SK-N-SH treated with all-trans-retinoic acid at 6 μM for 48 hours (cell line): Measurements from ENCODE around the gene GTF2A2.

ENCODE experiments used
- ATAC-seq: fragments of 200-7000 bp; cut with Tn5 transposase; 3 replicates; pipeline ENCODE4 v1.9.1; 2020; ENCODE audit warnings: mild to moderate bottlenecking, moderate library complexity
- ARNTL ChIP-seq: fragments of 450-650 bp; formaldehyde crosslinking; IDR thresholded peaks from 2 replicates; pipeline ENCODE4 v1.5.0; 2020; ENCODE audit warnings: low read depth, mild to moderate bottlenecking, moderate library complexity, borderline replicate concordance
- BACH2 ChIP-seq: fragments of 250-450 bp; sonication (Bioruptor Pico); IDR thresholded peaks from 2 replicates; pipeline ENCODE4 v1.9.0; 2021; ENCODE audit warnings: mild to moderate bottlenecking, borderline replicate concordance
- CREB5 ChIP-seq: fragments of 250-450 bp; sonication (Bioruptor Pico); IDR thresholded peaks from 2 replicates; pipeline ENCODE4 v1.5.1; 2020; ENCODE audit warnings: low read depth, mild to moderate bottlenecking, moderate library complexity
- CSDC2 ChIP-seq: fragments of 250-450 bp; sonication (Bioruptor Pico); IDR thresholded peaks from 2 replicates; pipeline ENCODE4 v1.5.0; 2020; ENCODE audit warnings: mild to moderate bottlenecking, moderate library complexity
- CSRNP3 ChIP-seq: fragments of 250-450 bp; sonication (Bioruptor Pico); IDR thresholded peaks from 2 replicates; pipeline ENCODE4 v1.5.1; 2021; ENCODE audit warnings: mild to moderate bottlenecking, moderate library complexity
- ESRRG ChIP-seq: fragments of 250-450 bp; sonication (Bioruptor Pico); IDR thresholded peaks from 2 replicates; pipeline ENCODE4 v1.6.1; 2021; ENCODE audit warnings: mild to moderate bottlenecking
- GLIS3 ChIP-seq: fragments of 250-450 bp; sonication (Bioruptor Pico); IDR thresholded peaks from 2 replicates; pipeline ENCODE4 v1.5.0; 2020; ENCODE audit warnings: mild to moderate bottlenecking, moderate library complexity
- OSR1 ChIP-seq: fragments of 250-450 bp; sonication (Bioruptor Pico); IDR thresholded peaks from 2 replicates; pipeline ENCODE4 v1.8.0; 2022; ENCODE audit warnings: moderate library complexity, mild to moderate bottlenecking, inconsistent platforms
- PPARA ChIP-seq: fragments of 250-450 bp; sonication (Bioruptor Pico); IDR thresholded peaks from 2 replicates; pipeline ENCODE4 v1.5.0; 2020; ENCODE audit warnings: mild to moderate bottlenecking, borderline replicate concordance
- RARB ChIP-seq: fragments of 250-450 bp; sonication (Bioruptor Pico); IDR thresholded peaks from 2 replicates; pipeline ENCODE4 v1.8.0; 2021; ENCODE audit warnings: mild to moderate bottlenecking, moderate library complexity
- SNAI2 ChIP-seq: fragments of 250-450 bp; sonication (Bioruptor Pico); IDR thresholded peaks from 2 replicates; pipeline ENCODE4 v1.5.0; 2020; ENCODE audit warnings: mild to moderate bottlenecking, moderate library complexity
- TCF4 ChIP-seq: fragments of 250-450 bp; sonication (Bioruptor Pico); IDR thresholded peaks from 2 replicates; pipeline ENCODE4 v1.8.0; 2021; ENCODE audit warnings: mild to moderate bottlenecking, moderate library complexity, borderline replicate concordance
- TOX ChIP-seq: fragments of 250-450 bp; sonication (Bioruptor Pico); IDR thresholded peaks from 2 replicates; pipeline ENCODE4 v1.8.0; 2021; ENCODE audit warnings: mild to moderate bottlenecking, moderate library complexity, borderline replicate concordance
- ZC3H10 ChIP-seq: fragments of 250-450 bp; sonication (Bioruptor Pico); IDR thresholded peaks from 2 replicates; pipeline ENCODE4 v1.5.1; 2021; ENCODE audit warnings: mild to moderate bottlenecking, moderate library complexity
- ZFP3 ChIP-seq: fragments of 250-450 bp; sonication (Bioruptor Pico); IDR thresholded peaks from 2 replicates; pipeline ENCODE4 v1.5.0; 2020; ENCODE audit warnings: mild to moderate bottlenecking, moderate library complexity
- ZFP30 ChIP-seq: fragments of 450-650 bp; formaldehyde crosslinking; IDR thresholded peaks from 2 replicates; pipeline ENCODE4 v1.5.0; 2022; ENCODE audit warnings: mild to moderate bottlenecking, moderate library complexity
- ZNF565 ChIP-seq: fragments of 450-650 bp; formaldehyde crosslinking; conservative IDR thresholded peaks from 2 replicates; pipeline ENCODE4 v1.5.0; 2020; ENCODE audit warnings: low read depth, mild to moderate bottlenecking, moderate library complexity
- ZNF70 ChIP-seq: fragments of 450-650 bp; formaldehyde crosslinking; IDR thresholded peaks from 2 replicates; pipeline ENCODE4 v1.5.0; 2020; ENCODE audit warnings: mild to moderate bottlenecking, moderate library complexity
- TF ChIP-seq, protein P1 (sequence below): fragments of 250-450 bp; sonication (Bioruptor Pico); IDR thresholded peaks from 2 replicates; pipeline ENCODE4 v1.8.0; 2021; ENCODE audit warnings: low read depth, mild to moderate bottlenecking, moderate library complexity, borderline replicate concordance
- TF ChIP-seq, protein P2 (sequence below): fragments of 250-450 bp; sonication (Bioruptor Pico); IDR thresholded peaks from 2 replicates; pipeline ENCODE4 v1.8.0; 2020; ENCODE audit warnings: mild to moderate bottlenecking, moderate library complexity, borderline replicate concordance
- TF ChIP-seq, protein P3 (sequence below): fragments of 250-450 bp; sonication (Bioruptor Pico); IDR thresholded peaks from 2 replicates; pipeline ENCODE4 v1.5.0; 2020; ENCODE audit warnings: mild to moderate bottlenecking, moderate library complexity

GTF2A2 gene

GRCh38 chr15:59680346-59680745, 23.0 kb upstream of the GTF2A2 start:
- TF ChIP-seq TCF4 (CRISPR knock-in tag): no peak
- TF ChIP-seq, protein P1, sequence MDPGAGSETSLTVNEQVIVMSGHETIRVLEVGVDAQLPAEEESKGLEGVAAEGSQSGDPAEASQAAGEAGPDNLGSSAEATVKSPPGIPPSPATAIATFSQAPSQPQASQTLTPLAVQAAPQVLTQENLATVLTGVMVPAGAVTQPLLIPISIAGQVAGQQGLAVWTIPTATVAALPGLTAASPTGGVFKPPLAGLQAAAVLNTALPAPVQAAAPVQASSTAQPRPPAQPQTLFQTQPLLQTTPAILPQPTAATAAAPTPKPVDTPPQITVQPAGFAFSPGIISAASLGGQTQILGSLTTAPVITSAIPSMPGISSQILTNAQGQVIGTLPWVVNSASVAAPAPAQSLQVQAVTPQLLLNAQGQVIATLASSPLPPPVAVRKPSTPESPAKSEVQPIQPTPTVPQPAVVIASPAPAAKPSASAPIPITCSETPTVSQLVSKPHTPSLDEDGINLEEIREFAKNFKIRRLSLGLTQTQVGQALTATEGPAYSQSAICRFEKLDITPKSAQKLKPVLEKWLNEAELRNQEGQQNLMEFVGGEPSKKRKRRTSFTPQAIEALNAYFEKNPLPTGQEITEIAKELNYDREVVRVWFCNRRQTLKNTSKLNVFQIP (CRISPR knock-in tag): no peak
- no peak for TF ChIP-seq ZFP3 (CRISPR knock-in tag)
- TF ChIP-seq SNAI2 (CRISPR knock-in tag): no peak
- no peak for TF ChIP-seq OSR1
- no peak for ATAC-seq

DNA sequence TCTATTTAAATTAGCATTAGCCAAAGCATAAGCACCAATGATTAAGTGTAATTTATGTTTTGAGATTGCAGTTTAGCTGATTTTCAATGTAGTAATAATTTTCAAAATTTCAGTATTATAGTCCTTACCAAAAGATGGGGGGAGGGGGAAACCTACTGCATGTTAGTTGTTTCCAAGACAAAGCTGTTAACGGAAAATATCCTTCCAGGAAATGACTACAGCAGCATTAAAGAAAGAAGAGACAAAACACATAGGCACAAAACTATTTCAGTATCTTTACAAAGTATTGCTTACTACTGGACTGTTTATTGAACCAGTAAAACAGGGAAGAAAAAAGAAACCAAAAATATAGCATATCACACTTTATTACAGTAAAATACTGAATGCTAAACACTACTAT, 21.3 kb upstream of the GTF2A2 start:
- no peak for ATAC-seq
- TF ChIP-seq GLIS3 (CRISPR knock-in tag): no peak
- no peak for TF ChIP-seq ZFP30 (CRISPR knock-in tag)
- TF ChIP-seq OSR1: no peak
- no peak for TF ChIP-seq CSDC2
- TF ChIP-seq SNAI2 (CRISPR knock-in tag): no peak
- TF ChIP-seq, protein P2, sequence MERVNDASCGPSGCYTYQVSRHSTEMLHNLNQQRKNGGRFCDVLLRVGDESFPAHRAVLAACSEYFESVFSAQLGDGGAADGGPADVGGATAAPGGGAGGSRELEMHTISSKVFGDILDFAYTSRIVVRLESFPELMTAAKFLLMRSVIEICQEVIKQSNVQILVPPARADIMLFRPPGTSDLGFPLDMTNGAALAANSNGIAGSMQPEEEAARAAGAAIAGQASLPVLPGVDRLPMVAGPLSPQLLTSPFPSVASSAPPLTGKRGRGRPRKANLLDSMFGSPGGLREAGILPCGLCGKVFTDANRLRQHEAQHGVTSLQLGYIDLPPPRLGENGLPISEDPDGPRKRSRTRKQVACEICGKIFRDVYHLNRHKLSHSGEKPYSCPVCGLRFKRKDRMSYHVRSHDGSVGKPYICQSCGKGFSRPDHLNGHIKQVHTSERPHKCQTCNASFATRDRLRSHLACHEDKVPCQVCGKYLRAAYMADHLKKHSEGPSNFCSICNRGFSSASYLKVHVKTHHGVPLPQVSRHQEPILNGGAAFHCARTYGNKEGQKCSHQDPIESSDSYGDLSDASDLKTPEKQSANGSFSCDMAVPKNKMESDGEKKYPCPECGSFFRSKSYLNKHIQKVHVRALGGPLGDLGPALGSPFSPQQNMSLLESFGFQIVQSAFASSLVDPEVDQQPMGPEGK (CRISPR knock-in tag): no peak
- TF ChIP-seq ZFP3 (CRISPR knock-in tag): no peak
- TF ChIP-seq TCF4 (CRISPR knock-in tag): no peak
- no peak for TF ChIP-seq ZNF565
- TF ChIP-seq PPARA: no peak
- no peak for TF ChIP-seq ZNF70
- no peak for TF ChIP-seq ARNTL
- no peak for TF ChIP-seq TOX (CRISPR knock-in tag)
- no peak for TF ChIP-seq RARB (CRISPR knock-in tag)
- no peak for TF ChIP-seq ESRRG (CRISPR knock-in tag)
- TF ChIP-seq, protein P1 (CRISPR knock-in tag): no peak
- TF ChIP-seq, protein P3, sequence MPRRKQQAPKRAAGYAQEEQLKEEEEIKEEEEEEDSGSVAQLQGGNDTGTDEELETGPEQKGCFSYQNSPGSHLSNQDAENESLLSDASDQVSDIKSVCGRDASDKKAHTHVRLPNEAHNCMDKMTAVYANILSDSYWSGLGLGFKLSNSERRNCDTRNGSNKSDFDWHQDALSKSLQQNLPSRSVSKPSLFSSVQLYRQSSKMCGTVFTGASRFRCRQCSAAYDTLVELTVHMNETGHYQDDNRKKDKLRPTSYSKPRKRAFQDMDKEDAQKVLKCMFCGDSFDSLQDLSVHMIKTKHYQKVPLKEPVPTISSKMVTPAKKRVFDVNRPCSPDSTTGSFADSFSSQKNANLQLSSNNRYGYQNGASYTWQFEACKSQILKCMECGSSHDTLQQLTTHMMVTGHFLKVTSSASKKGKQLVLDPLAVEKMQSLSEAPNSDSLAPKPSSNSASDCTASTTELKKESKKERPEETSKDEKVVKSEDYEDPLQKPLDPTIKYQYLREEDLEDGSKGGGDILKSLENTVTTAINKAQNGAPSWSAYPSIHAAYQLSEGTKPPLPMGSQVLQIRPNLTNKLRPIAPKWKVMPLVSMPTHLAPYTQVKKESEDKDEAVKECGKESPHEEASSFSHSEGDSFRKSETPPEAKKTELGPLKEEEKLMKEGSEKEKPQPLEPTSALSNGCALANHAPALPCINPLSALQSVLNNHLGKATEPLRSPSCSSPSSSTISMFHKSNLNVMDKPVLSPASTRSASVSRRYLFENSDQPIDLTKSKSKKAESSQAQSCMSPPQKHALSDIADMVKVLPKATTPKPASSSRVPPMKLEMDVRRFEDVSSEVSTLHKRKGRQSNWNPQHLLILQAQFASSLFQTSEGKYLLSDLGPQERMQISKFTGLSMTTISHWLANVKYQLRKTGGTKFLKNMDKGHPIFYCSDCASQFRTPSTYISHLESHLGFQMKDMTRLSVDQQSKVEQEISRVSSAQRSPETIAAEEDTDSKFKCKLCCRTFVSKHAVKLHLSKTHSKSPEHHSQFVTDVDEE (CRISPR knock-in tag): no peak
- no peak for TF ChIP-seq CREB5
- no peak for TF ChIP-seq ZC3H10 (CRISPR knock-in tag)

- TF ChIP-seq ZFP3 (CRISPR knock-in tag) (no peak), ARNTL (no peak), SNAI2 (CRISPR knock-in tag) (no peak), BACH2 (CRISPR knock-in tag) (no peak)
- TF ChIP-seq, all 23 proteins: peak for 0
- no peak for ATAC-seq
These were observed 20.9 kb upstream of the GTF2A2 start for GRCh38 chr15:59678172-59678571.

GRCh38 chr15:59676565-59676964, 19.2 kb upstream of the GTF2A2 start:
- TF ChIP-seq ZNF70 (no peak), CSRNP3 (CRISPR knock-in tag) (no peak), RARB (CRISPR knock-in tag) (no peak), ARNTL (no peak), ZC3H10 (CRISPR knock-in tag) (no peak), CSDC2 (no peak), OSR1 (no peak)
- TF ChIP-seq, protein P2 (CRISPR knock-in tag): no peak
- ATAC-seq: no peak
